AG10803 (cell line): ENCODE data around the gene TRIM17.

Source experiments
- DNase-seq: peaks from one replicate; pipeline ENCODE4 v3.0.0; 2010; ENCODE audit warnings: low read depth
- H3K4me3 ChIP-seq: 2 replicates; pipeline ENCODE4 v1.5.1; 2011; ENCODE audit warnings: mild to moderate bottlenecking, low read length, control low read depth
- CTCF ChIP-seq: conservative IDR thresholded peaks from 2 replicates; pipeline ENCODE4 v1.5.1; 2011; ENCODE audit warnings: mild to moderate bottlenecking, low read length, control low read depth, inconsistent platforms

Gene TRIM17

GRCh38 chr1:228362884-228363450 is 53.7 kb downstream of the TRIM17 start:
- H3K4me3 ChIP-seq, result no peak overlapping the region
- DNase-seq, result no peak
- no peak for TF ChIP-seq CTCF

GRCh38 chr1:228362141-228362883 is 54.3 kb downstream of the TRIM17 start:
- DNase-seq, result no peak
- no peak for TF ChIP-seq CTCF
- H3K4me3 ChIP-seq, result no peak overlapping the region

- no peak for TF ChIP-seq CTCF
- no peak overlapping the region for H3K4me3 ChIP-seq
- DNase-seq, result no peak
These were observed 55.1 kb downstream of the TRIM17 start for GRCh38 chr1:228361314-228362140.

GRCh38 chr1:228360533-228361313 is 55.9 kb downstream of the TRIM17 start:
- TF ChIP-seq CTCF, result no peak
- no peak for DNase-seq
- no peak overlapping the region for H3K4me3 ChIP-seq

GRCh38 chr1:228359613-228360532 is 56.8 kb downstream of the TRIM17 start:
- TF ChIP-seq CTCF, result no peak
- H3K4me3 ChIP-seq, result no peak overlapping the region
- no peak for DNase-seq
